HCT116 (cell line): ENCODE results near the gene CD8A. TPM values are rescaled to one million over a fixed set of nuclear protein-coding genes. Genes with fewer than 3 reads are reported as not detected.
"Not testable (repeated sequence)": the region's sequence is repeated elsewhere in the genome, so short reads cannot be mapped to it uniquely, and the experiment has no call there.

ENCODE experiments used
- ATAC-seq: fragments of 200-7000 bp; cut with Tn5 transposase; 2 replicates; pipeline ENCODE4 v1.9.1; 2020; ENCODE audit warnings: mild to moderate bottlenecking, moderate library complexity
- BruUV-seq: library from RNA; stranded (reverse); fragments of 400-500 nt; replicated peaks from 2 replicates; lab custom pipeline; 2021; lab: Mats Ljungman, UMichigan
- CTCF ChIA-PET: fragments of 300-600 bp; sonication (Branson Sonifier 250); formaldehyde crosslinking; loops from one replicate; lab custom pipeline; 2021; ENCODE audit warnings: antibody characterized with exemption; lab: Charles Lee
- POLR2A ChIA-PET: fragments of 300-600, 350-600 bp; sonication (Branson Sonifier 250); formaldehyde crosslinking; loops from one replicate; lab custom pipeline; 2021; ENCODE audit warnings: antibody characterized with exemption; lab: Charles Lee
- RAD21 ChIA-PET, 2 experiments: fragments of 300-600 bp; sonication (Branson Sonifier 250); formaldehyde crosslinking; loops; one replicate each; lab custom pipeline; 2023; ENCODE audit warnings: low total read pairs in 2 of 2; ENCODE audit not compliant: uncharacterized antibody in 2 of 2, unreplicated experiment in 2 of 2, low non-redundant PET in 1 of 2; lab: Charles Lee
- DNase-seq: peaks from one replicate; pipeline ENCODE4 v3.0.0-alpha.2; 2010; ENCODE audit warnings: low read depth, low spot score
- H2AFZ ChIP-seq: fragments of 200-600 bp; shearing (Covaris generic), sonication (generic); 2 replicates; pipeline ENCODE4 v1.6.1; 2017; ENCODE audit warnings: low read depth, mixed run types, mixed read lengths, antibody characterized with exemption, low read length; ENCODE audit not compliant: poor library complexity, severe bottlenecking
- H3K27ac ChIP-seq: 2 replicates; pipeline ENCODE4 v1.5.1; 2012; ENCODE audit warnings: low read depth, low read length
- H3K27me3 ChIP-seq: fragments of 200-600 bp; sonication (generic); 2 replicates; pipeline ENCODE4 v1.6.1; 2016; ENCODE audit warnings: mixed run types, low read length, mixed read lengths; ENCODE audit not compliant: insufficient read depth
- H3K36me3 ChIP-seq, 2 experiments: fragments of 200-500 bp in 1 of 2; fragments of 200-600 bp in 1 of 2; sonication (Bioruptor generic) in 1 of 2; sonication (generic) in 1 of 2; 2 replicates each; pipeline versions ENCODE4 v1.5.1 to v1.6.1; 2014 to 2016; ENCODE audit warnings: low read length in 2 of 2, inconsistent platforms in 1 of 2, mixed read lengths in 1 of 2, mixed run types in 1 of 2; ENCODE audit not compliant: insufficient read depth in 2 of 2, control insufficient read depth in 1 of 2
- H3K4me1 ChIP-seq, 2 experiments: fragments of 200-600 bp in 1 of 2; sonication (generic) in 1 of 2; 2 replicates each; pipeline versions ENCODE4 v1.5.1 to v1.6.1; 2012 to 2017; ENCODE audit warnings: low read length in 2 of 2, inconsistent platforms in 1 of 2, mild to moderate bottlenecking in 1 of 2, mixed read lengths in 1 of 2, mixed run types in 1 of 2, moderate library complexity in 1 of 2; ENCODE audit not compliant: insufficient read depth in 2 of 2, control insufficient read depth in 1 of 2
- H3K4me2 ChIP-seq: fragments of 200-600 bp; sonication (generic); 2 replicates; pipeline ENCODE4 v1.6.1; 2017; ENCODE audit warnings: mixed run types, low read length, mixed read lengths
- H3K4me3 ChIP-seq, 2 experiments: fragments of 200-600 bp in 1 of 2; sonication (generic) in 1 of 2; replicated peaks in 1 of 2; 2 replicates each; pipeline ENCODE4 v1.5.1; 2011 to 2016; ENCODE audit warnings: low read length in 2 of 2, control low read depth in 1 of 2, low read depth in 1 of 2, mild to moderate bottlenecking in 1 of 2, mixed read lengths in 1 of 2, mixed run types in 1 of 2
- H3K79me2 ChIP-seq: fragments of 200-600 bp; sonication (generic); 2 replicates; pipeline ENCODE4 v1.6.1; 2017; ENCODE audit warnings: mild to moderate bottlenecking, mixed run types, low read length, moderate library complexity, mixed read lengths; ENCODE audit not compliant: insufficient read depth
- H3K9ac ChIP-seq: fragments of 200-600 bp; sonication (generic); 2 replicates; pipeline ENCODE4 v1.6.1; 2016; ENCODE audit warnings: low read length, mixed read lengths
- H3K9me2 ChIP-seq: fragments of 200-600 bp; sonication (generic), shearing (Covaris generic); 2 replicates; pipeline ENCODE4 v1.6.1; 2017; ENCODE audit warnings: mixed run types, mild to moderate bottlenecking, moderate library complexity; ENCODE audit not compliant: insufficient read depth
- H3K9me3 ChIP-seq, 2 experiments: fragments of 200-500 bp in 1 of 2; fragments of 200-600 bp in 1 of 2; sonication (Bioruptor generic) in 1 of 2; sonication (generic) in 1 of 2; 2 replicates each; pipeline ENCODE4 v1.6.1; 2014 to 2017; ENCODE audit warnings: low read length in 2 of 2, mixed read lengths in 2 of 2, inconsistent platforms in 1 of 2, low read depth in 1 of 2, mild to moderate bottlenecking in 1 of 2, mixed run types in 1 of 2, moderate library complexity in 1 of 2; ENCODE audit not compliant: control insufficient read depth in 1 of 2, insufficient read depth in 1 of 2
- H4K20me1 ChIP-seq: fragments of 200-600 bp; sonication (generic), shearing (Covaris generic); 2 replicates; pipeline ENCODE4 v1.6.1; 2017; ENCODE audit warnings: mixed run types, mild to moderate bottlenecking, moderate library complexity; ENCODE audit not compliant: insufficient read depth
- intact Hi-C: fragments of 100-400 bp; cut with micrococcal nuclease; formaldehyde crosslinking; loops from 2 replicates; pipeline ENCODE4 v1.10.0; 2022
- total RNA-seq: library from RNA; stranded (reverse); gene quantifications from one replicate; pipeline ENCODE4 v1.2.1, GENCODE V29; 2021; ENCODE audit not compliant: unreplicated experiment

CD8A gene
- total RNA-seq, 1 experiment from 2014 or later: 0.76 TPM

- intact Hi-C loops, BruUV-seq, H3K4me3 ChIP-seq, H3K9me3 ChIP-seq, CTCF ChIA-PET, H3K27ac ChIP-seq, H3K36me3 ChIP-seq, H4K20me1 ChIP-seq, DNase-seq, H3K4me1 ChIP-seq, POLR2A ChIA-PET, H3K27me3 ChIP-seq, H3K9ac ChIP-seq, H2AFZ ChIP-seq, H3K9me2 ChIP-seq, RAD21 ChIA-PET, ATAC-seq, H3K4me2 ChIP-seq: not testable (repeated sequence)
- H3K79me2 ChIP-seq: peaks cover 34% of the 10 kb centered on the region
Measured at GRCh38 chr2:86741889-86742498, 48.7 kb downstream of the CD8A start.

DNA sequence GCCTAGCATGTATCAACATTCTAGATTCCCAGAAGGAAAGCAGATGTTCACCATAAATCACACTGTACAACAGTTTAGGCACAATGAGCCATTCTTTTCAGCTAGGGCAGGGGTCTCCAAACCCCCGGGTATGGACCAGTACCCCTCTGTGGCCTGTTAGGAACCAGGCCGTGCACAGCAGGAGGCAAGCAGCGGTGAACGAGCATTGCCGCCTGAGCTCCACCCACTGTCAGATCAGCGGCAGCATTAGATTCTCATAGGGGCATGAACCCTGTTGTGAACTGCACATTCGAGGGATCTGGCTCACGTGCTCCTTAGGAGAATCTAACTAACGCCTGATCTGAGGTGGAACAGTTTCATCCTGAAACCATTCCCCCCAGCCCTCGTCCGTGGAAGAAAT is 50.8 kb downstream of the CD8A start:
- ATAC-seq, H3K27me3 ChIP-seq, RAD21 ChIA-PET, H2AFZ ChIP-seq, H4K20me1 ChIP-seq, H3K36me3 ChIP-seq, H3K4me3 ChIP-seq, H3K4me1 ChIP-seq, H3K27ac ChIP-seq, intact Hi-C loops, H3K9ac ChIP-seq, CTCF ChIA-PET, BruUV-seq, DNase-seq, H3K9me2 ChIP-seq, H3K4me2 ChIP-seq, H3K9me3 ChIP-seq, POLR2A ChIA-PET: not testable (repeated sequence)
- peaks cover 22% of the 10 kb centered on the region for H3K79me2 ChIP-seq

GRCh38 chr2:86739485-86739884 is 51.2 kb downstream of the CD8A start:
- H3K9me2 ChIP-seq, intact Hi-C loops, H2AFZ ChIP-seq, H3K9me3 ChIP-seq, H3K9ac ChIP-seq, H3K4me3 ChIP-seq, H3K4me1 ChIP-seq, RAD21 ChIA-PET, H4K20me1 ChIP-seq, H3K4me2 ChIP-seq, DNase-seq, H3K36me3 ChIP-seq, CTCF ChIA-PET, POLR2A ChIA-PET, ATAC-seq, H3K27ac ChIP-seq, H3K27me3 ChIP-seq, BruUV-seq: not testable (repeated sequence)
- H3K79me2 ChIP-seq: peaks cover 20% of the 10 kb centered on the region

DNA sequence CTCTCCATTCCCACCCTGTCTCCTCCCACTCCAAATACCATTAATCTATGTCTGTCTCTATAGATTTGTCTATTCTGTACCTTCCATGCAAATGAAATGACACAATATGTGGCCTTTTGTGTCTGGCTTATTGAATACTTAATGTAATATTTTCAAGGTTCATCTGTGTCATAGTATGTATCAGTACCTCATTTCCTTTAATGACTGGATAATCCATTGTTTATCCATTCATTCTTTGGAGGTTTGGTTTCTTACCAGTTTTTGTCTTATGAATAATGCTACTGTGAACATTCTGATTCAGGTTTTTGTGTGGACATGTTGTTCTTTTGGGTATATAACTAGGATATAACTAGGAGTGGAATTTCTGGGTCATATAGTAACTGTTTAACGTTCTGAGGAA is 55.8 kb downstream of the CD8A start:
- intact Hi-C loops, H3K79me2 ChIP-seq, DNase-seq, ATAC-seq, H3K27me3 ChIP-seq, POLR2A ChIA-PET, H3K9me2 ChIP-seq, BruUV-seq, H3K9ac ChIP-seq, H3K4me3 ChIP-seq, H3K4me1 ChIP-seq, H4K20me1 ChIP-seq, H3K9me3 ChIP-seq, RAD21 ChIA-PET, H2AFZ ChIP-seq, H3K36me3 ChIP-seq, H3K27ac ChIP-seq, CTCF ChIA-PET, H3K4me2 ChIP-seq: not testable (repeated sequence)
